ENCODE results near the gene CCDC183. TPM values are rescaled to one million over a fixed set of nuclear protein-coding genes. Genes with fewer than 3 reads are reported as not detected.
"Not testable (repeated sequence)": the region's sequence is repeated elsewhere in the genome, so short reads cannot be mapped to it uniquely, and the experiment has no call there.

Gene CCDC183
- polyA plus RNA-seq, 3 donors, result 0.54 to 2.1 TPM; not detected in 1

DNA sequence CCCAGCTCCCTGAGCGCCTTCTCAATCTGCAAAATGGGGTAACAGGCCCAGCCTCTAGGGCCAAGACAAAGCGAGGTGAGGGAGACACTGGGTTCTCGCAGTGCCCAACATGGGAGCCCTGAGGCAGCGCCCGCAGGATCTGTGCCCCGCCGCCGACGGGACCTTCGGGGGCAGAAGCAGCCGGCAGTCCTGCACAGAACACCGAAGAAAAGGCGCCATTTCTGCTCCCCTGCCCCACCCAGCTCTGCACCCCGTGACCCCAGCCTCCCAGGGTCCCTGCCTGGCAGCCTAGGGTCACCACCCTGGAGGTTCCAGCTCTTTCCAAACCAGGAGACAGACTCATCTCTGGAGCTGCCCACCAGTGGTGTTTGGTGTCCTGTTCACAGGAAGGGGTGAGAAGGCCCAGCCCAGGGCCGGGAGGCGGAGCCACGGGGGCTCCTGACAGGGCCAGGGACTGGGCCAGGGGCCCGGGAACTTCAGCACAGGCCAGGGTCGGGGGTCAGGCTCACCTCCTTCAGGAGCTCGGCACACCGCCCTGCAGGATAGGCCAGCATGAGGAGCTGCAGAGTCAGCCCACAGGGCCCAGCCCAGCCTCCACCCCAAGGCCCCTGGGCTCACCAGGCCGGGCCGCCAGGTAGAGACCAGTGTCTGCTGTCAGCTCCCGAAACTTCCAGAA, 41.4 kb upstream of the CCDC183 start:
- Mint-ChIP-seq H3K27me3 (ENCODE audit: low read depth in 3 of 3) (peaks cover 4 to 20% (median 4%) of the 10 kb centered on the region in 3 donors), H3K9me3 (peaks cover 24 to 42% (median 39%) of the 10 kb centered on the region in 7 donors), H3K36me3 (peaks cover 0 to 4% of the 10 kb centered on the region in 2 donors), H3K27ac (no peak overlapping the region), H3K4me3 (no peak overlapping the region), H3K4me1 (peaks cover 5% of the 10 kb centered on the region)
- no peaks in the 10 kb centered on the region for H3K79me2 ChIP-seq (ENCODE audit: insufficient read depth, low read length)
- no peak overlapping the region for H3K4me2 ChIP-seq (replicated peaks; ENCODE audit: extremely low read depth, low read length, poor library complexity, severe bottlenecking)
- no peak overlapping the region for H2AFZ ChIP-seq (ENCODE audit: insufficient read depth, low read depth, low read length, poor library complexity, severe bottlenecking)
- peaks cover 25 to 38% of the 10 kb centered on the region in 2 donors for H3K9me3 ChIP-seq (replicated peaks in 1 of 2; ENCODE audit: control insufficient read depth in 1 of 2, insufficient read depth in 1 of 2, low read length in 2 of 2)
- no peaks in the 10 kb centered on the region for H3K4me1 ChIP-seq (ENCODE audit: control insufficient read depth in 1 of 2, insufficient read depth in 2 of 2, low read length in 2 of 2)
- no peaks in the 10 kb centered on the region for H3K27me3 ChIP-seq (ENCODE audit: control insufficient read depth in 2 of 2, insufficient read depth in 2 of 2, low read length in 2 of 2)
- DNase-seq, result no peak
- no peaks in the 10 kb centered on the region for H4K20me1 ChIP-seq (ENCODE audit: insufficient read depth, low read length)
- no peaks in the 10 kb centered on the region for H3K36me3 ChIP-seq (replicated peaks in 1 of 2; ENCODE audit: control insufficient read depth in 1 of 2, insufficient read depth in 2 of 2, low read length in 2 of 2)
- H3K27ac ChIP-seq (ENCODE audit: low read depth in 1 of 2, low read length in 2 of 2), result no peak overlapping the region
- H3K4me3 ChIP-seq (replicated peaks in 1 of 3; ENCODE audit: low read depth in 2 of 3, low read length in 3 of 3), result no peak overlapping the region
- WGBS (ENCODE audit: insufficient coverage), result 93% methylated on average over 22 of the region's 24 CpGs
- TF ChIP-seq, protein P1, sequence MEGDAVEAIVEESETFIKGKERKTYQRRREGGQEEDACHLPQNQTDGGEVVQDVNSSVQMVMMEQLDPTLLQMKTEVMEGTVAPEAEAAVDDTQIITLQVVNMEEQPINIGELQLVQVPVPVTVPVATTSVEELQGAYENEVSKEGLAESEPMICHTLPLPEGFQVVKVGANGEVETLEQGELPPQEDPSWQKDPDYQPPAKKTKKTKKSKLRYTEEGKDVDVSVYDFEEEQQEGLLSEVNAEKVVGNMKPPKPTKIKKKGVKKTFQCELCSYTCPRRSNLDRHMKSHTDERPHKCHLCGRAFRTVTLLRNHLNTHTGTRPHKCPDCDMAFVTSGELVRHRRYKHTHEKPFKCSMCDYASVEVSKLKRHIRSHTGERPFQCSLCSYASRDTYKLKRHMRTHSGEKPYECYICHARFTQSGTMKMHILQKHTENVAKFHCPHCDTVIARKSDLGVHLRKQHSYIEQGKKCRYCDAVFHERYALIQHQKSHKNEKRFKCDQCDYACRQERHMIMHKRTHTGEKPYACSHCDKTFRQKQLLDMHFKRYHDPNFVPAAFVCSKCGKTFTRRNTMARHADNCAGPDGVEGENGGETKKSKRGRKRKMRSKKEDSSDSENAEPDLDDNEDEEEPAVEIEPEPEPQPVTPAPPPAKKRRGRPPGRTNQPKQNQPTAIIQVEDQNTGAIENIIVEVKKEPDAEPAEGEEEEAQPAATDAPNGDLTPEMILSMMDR (IDR thresholded peaks at IDR 0.05), result no peak
- intact Hi-C loops (cut with micrococcal nuclease), result no loop called here
- H3K9ac ChIP-seq (ENCODE audit: insufficient read depth, low read length, poor library complexity, severe bottlenecking), result no peak overlapping the region

DNA sequence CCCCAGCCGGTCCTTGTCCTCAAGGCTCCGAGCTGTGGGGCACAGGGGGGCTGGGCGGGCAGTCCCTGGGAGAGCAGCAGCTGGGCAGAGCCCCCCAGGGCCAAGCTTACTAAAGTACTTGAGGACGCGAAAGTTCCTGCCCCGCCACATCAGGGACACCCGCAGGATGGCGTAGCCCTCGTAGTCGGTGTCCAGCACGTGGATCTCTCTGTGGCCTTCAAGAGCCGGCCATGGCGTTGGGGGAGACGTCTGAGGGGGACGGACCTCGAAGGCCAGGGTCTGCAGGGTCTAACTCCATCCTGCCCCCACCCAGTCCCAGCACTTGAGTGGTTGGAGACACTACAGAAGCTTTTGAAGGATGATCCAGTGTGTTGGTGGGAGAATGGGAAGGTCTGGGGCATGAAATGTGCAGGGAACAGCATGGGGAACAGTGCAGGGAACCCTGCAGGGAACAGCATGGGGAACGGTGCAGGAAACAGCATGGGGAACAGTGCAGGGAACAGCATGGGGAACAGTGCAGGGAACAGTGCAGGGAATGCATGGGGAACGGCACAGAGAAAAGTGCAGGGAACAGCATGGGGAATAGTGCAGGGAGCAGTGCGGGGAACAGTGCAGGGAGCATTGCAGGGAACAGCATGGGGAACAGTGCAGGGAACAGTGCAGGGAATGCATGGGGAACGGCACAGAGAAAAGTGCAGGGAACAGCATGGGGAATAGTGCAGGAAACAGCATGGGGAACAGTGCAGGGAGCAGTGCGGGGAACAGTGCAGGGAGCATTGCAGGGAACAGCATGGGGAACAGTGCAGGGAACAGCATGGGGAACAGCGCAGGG, 40.6 kb upstream of the CCDC183 start:
- intact Hi-C loops (cut with micrococcal nuclease); H3K4me3 Mint-ChIP-seq: not testable (repeated sequence)
- peak overlapping the region in 3 of 7 donors; percentile 1 to 38 (median 36) for H3K27ac Mint-ChIP-seq

More for the DNA sequence above, 40.6 kb upstream of the CCDC183 start:
- H3K79me2 ChIP-seq (ENCODE audit: insufficient read depth, low read length); H3K27ac ChIP-seq (ENCODE audit: low read depth in 1 of 2, low read length in 2 of 2); H3K9ac ChIP-seq (ENCODE audit: insufficient read depth, low read length, poor library complexity, severe bottlenecking); H3K4me2 ChIP-seq (replicated peaks; ENCODE audit: extremely low read depth, low read length, poor library complexity, severe bottlenecking); H3K36me3 ChIP-seq (replicated peaks in 1 of 2; ENCODE audit: control insufficient read depth in 1 of 2, insufficient read depth in 2 of 2, low read length in 2 of 2); H3K4me1 Mint-ChIP-seq; H3K4me3 ChIP-seq (replicated peaks in 1 of 3; ENCODE audit: low read depth in 2 of 3, low read length in 3 of 3); H3K4me1 ChIP-seq (ENCODE audit: control insufficient read depth in 1 of 2, insufficient read depth in 2 of 2, low read length in 2 of 2); H3K36me3 Mint-ChIP-seq; DNase-seq; H3K27me3 ChIP-seq (ENCODE audit: control insufficient read depth in 2 of 2, insufficient read depth in 2 of 2, low read length in 2 of 2); H4K20me1 ChIP-seq (ENCODE audit: insufficient read depth, low read length); H2AFZ ChIP-seq (ENCODE audit: insufficient read depth, low read depth, low read length, poor library complexity, severe bottlenecking): not testable (repeated sequence)
- WGBS (ENCODE audit: insufficient coverage), result 94% methylated on average over 17 of the region's 22 CpGs
- Mint-ChIP-seq H3K9me3 (peaks cover 24 to 42% (median 39%) of the 10 kb centered on the region in 7 donors), H3K27me3 (ENCODE audit: low read depth in 3 of 3) (peaks cover 3 to 19% (median 4%) of the 10 kb centered on the region in 3 donors)
- peaks cover 25 to 38% of the 10 kb centered on the region in 2 donors for H3K9me3 ChIP-seq (replicated peaks in 1 of 2; ENCODE audit: control insufficient read depth in 1 of 2, insufficient read depth in 1 of 2, low read length in 2 of 2)
